ENCODE measurements around the gene GRIP1. TPM values are rescaled to one million over a fixed set of nuclear protein-coding genes. Genes with fewer than 3 reads are reported as not detected.

The GRIP1 gene
- total and polyA plus RNA-seq, 2 experiments from 2014 or later: 5.1 to 13.7 TPM

GRCh38 chr12:66640691-66641460, 38.0 kb downstream of the GRIP1 start:
- H3K79me2 ChIP-seq (replicated peaks; ENCODE audit: insufficient read depth): no peaks in the 10 kb centered on the region
- H4K20me1 ChIP-seq (replicated peaks; ENCODE audit: insufficient read depth): no peaks in the 10 kb centered on the region
- no peaks in the 10 kb centered on the region for H3K36me3 ChIP-seq (ENCODE audit: insufficient read depth)
- TF ChIP-seq POLR2AphosphoS5 (IDR thresholded peaks at IDR 0.05; ENCODE audit: low read depth): no peak
- no peak for TF ChIP-seq EZH2phosphoT487 (IDR thresholded peaks at IDR 0.05; ENCODE audit: unreplicated experiment)
- H3K4me3 Mint-ChIP-seq: no peak overlapping the region
- H3K27me3 ChIP-seq (ENCODE audit: insufficient read depth): no peaks in the 10 kb centered on the region
- no peak overlapping the region for H3K27ac ChIP-seq (ENCODE audit: low read depth)
- no peak overlapping the region for H3K4me3 ChIP-seq
- no peaks in the 10 kb centered on the region for H3K36me3 Mint-ChIP-seq (ENCODE audit: low read depth)
- no peaks in the 10 kb centered on the region for H3F3A ChIP-seq (replicated peaks; ENCODE audit: low read depth)
- no peaks in the 10 kb centered on the region for H3K9me3 Mint-ChIP-seq
- no peaks in the 10 kb centered on the region for H3K9me2 ChIP-seq (ENCODE audit: insufficient read depth)
- no peak overlapping the region for H3K27ac Mint-ChIP-seq
- no peaks in the 10 kb centered on the region for H3K4me1 ChIP-seq (ENCODE audit: insufficient read depth)
- no peak overlapping the region for H3K4me2 ChIP-seq
- ATAC-seq: no peak
- DNase-seq (ENCODE audit: low spot score): no peak
- peaks cover 4% of the 10 kb centered on the region; the same call in 2 of the 3 replicates for H3K4me1 Mint-ChIP-seq
- no peak overlapping the region for H2AFZ ChIP-seq
- H3K27me3 Mint-ChIP-seq (ENCODE audit: insufficient read depth, low read depth, poor library complexity): no peaks in the 10 kb centered on the region

DNA sequence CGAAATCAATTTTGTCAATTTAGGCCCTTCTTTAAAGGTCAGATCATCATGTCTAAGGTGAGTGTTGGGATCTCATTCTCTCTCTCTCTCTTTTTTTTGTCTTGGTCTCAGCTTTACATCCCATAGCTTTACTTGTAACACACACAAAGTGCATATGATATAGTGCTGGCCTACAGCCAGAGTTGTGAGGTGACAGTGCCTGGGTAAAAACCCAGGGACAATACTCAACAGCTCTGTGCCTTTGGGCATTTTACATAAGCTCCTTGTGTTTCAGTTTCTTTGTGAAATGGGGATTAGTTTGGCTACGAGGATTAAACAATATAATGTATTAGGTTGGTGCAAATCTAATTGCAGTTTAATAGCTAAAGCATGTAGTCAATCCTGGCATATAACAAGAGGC, 40.2 kb downstream of the GRIP1 start:
- ATAC-seq (no peak), DNase-seq (ENCODE audit: low spot score) (no peak)
- Histone ChIP-seq H3K79me2 (replicated peaks; ENCODE audit: insufficient read depth) (no peaks in the 10 kb centered on the region), H3K27me3 (ENCODE audit: insufficient read depth) (no peaks in the 10 kb centered on the region), H3K4me1 (ENCODE audit: insufficient read depth) (no peaks in the 10 kb centered on the region), H2AFZ (no peak overlapping the region), H3K9me2 (ENCODE audit: insufficient read depth) (no peaks in the 10 kb centered on the region), H3K36me3 (ENCODE audit: insufficient read depth) (no peaks in the 10 kb centered on the region), H4K20me1 (replicated peaks; ENCODE audit: insufficient read depth) (no peaks in the 10 kb centered on the region), H3K27ac (ENCODE audit: low read depth) (no peak overlapping the region), H3F3A (replicated peaks; ENCODE audit: low read depth) (no peaks in the 10 kb centered on the region), H3K4me3 (no peak overlapping the region), H3K4me2 (no peak overlapping the region)
- Mint-ChIP-seq H3K27me3 (ENCODE audit: insufficient read depth, low read depth, poor library complexity) (no peaks in the 10 kb centered on the region), H3K36me3 (ENCODE audit: low read depth) (no peaks in the 10 kb centered on the region), H3K27ac (no peak overlapping the region), H3K4me3 (no peak overlapping the region), H3K9me3 (no peaks in the 10 kb centered on the region), H3K4me1 (peaks cover 4% of the 10 kb centered on the region; the same call in 2 of the 3 replicates)
- TF ChIP-seq POLR2AphosphoS5 (IDR thresholded peaks at IDR 0.05; ENCODE audit: low read depth) (no peak), ZNF462 (CRISPR knock-in tag; IDR thresholded peaks at IDR 0.05) (no peak), JUNB (IDR thresholded peaks at IDR 0.05; ENCODE audit: unreplicated experiment) (no peak), EZH2 (IDR thresholded peaks at IDR 0.05; ENCODE audit: low read depth, unreplicated experiment) (no peak), NANOG (IDR thresholded peaks at IDR 0.05; ENCODE audit: borderline replicate concordance) (no peak), CREB1 (CRISPR knock-in tag; IDR thresholded peaks at IDR 0.05; ENCODE audit: low read depth) (no peak), ZNF114 (CRISPR knock-in tag; IDR thresholded peaks at IDR 0.05) (no peak)
- TF ChIP-seq, protein P1, sequence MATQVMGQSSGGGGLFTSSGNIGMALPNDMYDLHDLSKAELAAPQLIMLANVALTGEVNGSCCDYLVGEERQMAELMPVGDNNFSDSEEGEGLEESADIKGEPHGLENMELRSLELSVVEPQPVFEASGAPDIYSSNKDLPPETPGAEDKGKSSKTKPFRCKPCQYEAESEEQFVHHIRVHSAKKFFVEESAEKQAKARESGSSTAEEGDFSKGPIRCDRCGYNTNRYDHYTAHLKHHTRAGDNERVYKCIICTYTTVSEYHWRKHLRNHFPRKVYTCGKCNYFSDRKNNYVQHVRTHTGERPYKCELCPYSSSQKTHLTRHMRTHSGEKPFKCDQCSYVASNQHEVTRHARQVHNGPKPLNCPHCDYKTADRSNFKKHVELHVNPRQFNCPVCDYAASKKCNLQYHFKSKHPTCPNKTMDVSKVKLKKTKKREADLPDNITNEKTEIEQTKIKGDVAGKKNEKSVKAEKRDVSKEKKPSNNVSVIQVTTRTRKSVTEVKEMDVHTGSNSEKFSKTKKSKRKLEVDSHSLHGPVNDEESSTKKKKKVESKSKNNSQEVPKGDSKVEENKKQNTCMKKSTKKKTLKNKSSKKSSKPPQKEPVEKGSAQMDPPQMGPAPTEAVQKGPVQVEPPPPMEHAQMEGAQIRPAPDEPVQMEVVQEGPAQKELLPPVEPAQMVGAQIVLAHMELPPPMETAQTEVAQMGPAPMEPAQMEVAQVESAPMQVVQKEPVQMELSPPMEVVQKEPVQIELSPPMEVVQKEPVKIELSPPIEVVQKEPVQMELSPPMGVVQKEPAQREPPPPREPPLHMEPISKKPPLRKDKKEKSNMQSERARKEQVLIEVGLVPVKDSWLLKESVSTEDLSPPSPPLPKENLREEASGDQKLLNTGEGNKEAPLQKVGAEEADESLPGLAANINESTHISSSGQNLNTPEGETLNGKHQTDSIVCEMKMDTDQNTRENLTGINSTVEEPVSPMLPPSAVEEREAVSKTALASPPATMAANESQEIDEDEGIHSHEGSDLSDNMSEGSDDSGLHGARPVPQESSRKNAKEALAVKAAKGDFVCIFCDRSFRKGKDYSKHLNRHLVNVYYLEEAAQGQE (IDR thresholded peaks at IDR 0.05; ENCODE audit: unreplicated experiment): no peak
- TF ChIP-seq, protein P2, sequence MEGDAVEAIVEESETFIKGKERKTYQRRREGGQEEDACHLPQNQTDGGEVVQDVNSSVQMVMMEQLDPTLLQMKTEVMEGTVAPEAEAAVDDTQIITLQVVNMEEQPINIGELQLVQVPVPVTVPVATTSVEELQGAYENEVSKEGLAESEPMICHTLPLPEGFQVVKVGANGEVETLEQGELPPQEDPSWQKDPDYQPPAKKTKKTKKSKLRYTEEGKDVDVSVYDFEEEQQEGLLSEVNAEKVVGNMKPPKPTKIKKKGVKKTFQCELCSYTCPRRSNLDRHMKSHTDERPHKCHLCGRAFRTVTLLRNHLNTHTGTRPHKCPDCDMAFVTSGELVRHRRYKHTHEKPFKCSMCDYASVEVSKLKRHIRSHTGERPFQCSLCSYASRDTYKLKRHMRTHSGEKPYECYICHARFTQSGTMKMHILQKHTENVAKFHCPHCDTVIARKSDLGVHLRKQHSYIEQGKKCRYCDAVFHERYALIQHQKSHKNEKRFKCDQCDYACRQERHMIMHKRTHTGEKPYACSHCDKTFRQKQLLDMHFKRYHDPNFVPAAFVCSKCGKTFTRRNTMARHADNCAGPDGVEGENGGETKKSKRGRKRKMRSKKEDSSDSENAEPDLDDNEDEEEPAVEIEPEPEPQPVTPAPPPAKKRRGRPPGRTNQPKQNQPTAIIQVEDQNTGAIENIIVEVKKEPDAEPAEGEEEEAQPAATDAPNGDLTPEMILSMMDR (conservative IDR thresholded peaks at IDR 0.05; ENCODE audit: low read depth in 2 of 2): no peak
